Left lung (tissue), 10 donors: Measurements from ENCODE around the gene ANKRD60. TPM values are rescaled to one million over a fixed set of nuclear protein-coding genes. Genes with fewer than 3 reads are reported as not detected.

ENCODE experiments used
- ATAC-seq: fragments of 200-7000 bp; cut with Tn5 transposase; one replicate; pipeline ENCODE4 v1.9.1; 2020; ENCODE audit warnings: moderate library complexity
- DNase-seq, 4 donors: peaks; one replicate each; pipeline ENCODE4 v3.0.0-alpha.2; 2013 to 2020
- H3K27ac ChIP-seq, 2 donors: fragments of 200-600 bp; sonication (generic) in 1 of 2; one replicate each; pipeline versions ENCODE4 v1.5.0 to v1.8.0; 2020 to 2021
- H3K27me3 ChIP-seq, 2 donors: fragments of 200-600 bp; sonication (generic) in 1 of 2; one replicate each; pipeline versions ENCODE4 v1.5.0 to v1.8.0; 2020 to 2021
- H3K36me3 ChIP-seq, 2 donors: fragments of 200-600 bp; sonication (generic) in 1 of 2; one replicate each; pipeline versions ENCODE4 v1.5.0 to v1.8.0; 2020 to 2021
- H3K4me1 ChIP-seq, 2 donors: fragments of 200-600 bp; one replicate each; pipeline ENCODE4 v1.8.0; 2021
- H3K4me3 ChIP-seq, 2 donors: fragments of 200-600 bp; sonication (generic) in 1 of 2; one replicate each; pipeline versions ENCODE4 v1.5.0 to v1.8.0; 2020 to 2021; ENCODE audit warnings: mild to moderate bottlenecking in 1 of 2
- H3K9me3 ChIP-seq, 2 donors: fragments of 200-600 bp; sonication (generic) in 1 of 2; one replicate each; pipeline versions ENCODE4 v1.5.0 to v1.8.0; 2020 to 2021
- intact Hi-C, 2 donors: fragments of 100-400 bp; cut with DNase I; formaldehyde crosslinking; loops; one replicate each; pipeline versions ENCODE4 v1.11.2 to v1.14.2; 2022
- polyA plus RNA-seq, 6 donors: library from polyadenylated mRNA; unstranded; fragments of 120-200 nt; gene quantifications; one replicate each; pipeline ENCODE4 v1.2.1, GENCODE V29; 2013; ENCODE audit not compliant: insufficient read length in 6 of 6
- total RNA-seq, 2 donors: library from RNA; stranded (reverse); fragmentation: NEBNext Ultra II Directional; extraction: Animal tissue kit (Norgen Biotek cat#: 25700); gene quantifications; one replicate each; pipeline ENCODE4 v1.2.1, GENCODE V29; 2021
- TF ChIP-seq, protein P1 (sequence below), 2 donors: fragments of 200-600 bp; sonication (generic) in 1 of 2; IDR thresholded peaks; one replicate each; pipeline versions ENCODE4 v1.5.0 to v1.8.0; 2021; ENCODE audit warnings: antibody characterized with exemption in 2 of 2
- donor health status: DM: no; HTN: yes; CAD: no.
- donor health status: DM: no; HTN: no; CAD: no.

Gene ANKRD60
- total and polyA plus RNA-seq, 8 donors = not detected

DNA sequence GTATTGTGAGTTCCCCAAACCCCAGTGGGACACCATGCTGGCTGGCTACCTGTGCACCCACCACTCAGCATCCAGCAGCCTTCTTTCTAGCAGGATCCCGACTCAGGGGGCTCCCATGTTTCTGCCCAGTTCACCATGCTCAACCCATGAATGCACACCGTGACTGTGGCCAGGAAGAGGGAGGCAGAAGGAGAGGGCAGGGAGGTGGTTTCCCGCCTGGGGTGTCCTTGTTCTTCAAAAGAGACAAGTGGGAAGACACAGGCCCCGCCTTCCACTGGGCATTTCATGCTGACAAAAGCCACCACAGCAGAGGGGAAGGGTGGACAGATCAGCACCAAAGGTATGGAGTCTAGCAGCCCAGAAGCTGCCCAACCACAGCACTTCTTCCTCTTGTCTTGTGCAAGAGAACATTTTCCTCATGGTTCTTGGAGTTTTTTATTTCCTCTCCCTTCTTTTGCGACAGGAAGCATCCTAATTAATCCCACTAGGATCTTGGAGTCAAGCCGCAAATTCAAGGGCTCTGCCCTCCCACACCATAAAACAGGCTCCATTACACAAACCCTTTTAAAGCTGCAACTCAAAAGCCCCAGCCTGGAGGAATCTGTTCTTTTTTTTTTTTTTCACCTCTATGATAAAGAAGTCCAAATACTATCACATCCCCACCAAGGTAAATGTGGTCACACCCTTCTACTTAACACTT lies 13.5 kb upstream of the ANKRD60 start:
- Histone ChIP-seq H3K4me3 (no peak overlapping the region), H3K9me3 (no peaks in the 10 kb centered on the region), H3K4me1 (peaks cover 0 to 4% of the 10 kb centered on the region in 2 donors), H3K27ac (no peak overlapping the region), H3K27me3 (no peaks in the 10 kb centered on the region), H3K36me3 (peaks cover 0 to 55% of the 10 kb centered on the region in 2 donors)
- no peak for ATAC-seq
- no peak for DNase-seq
- TF ChIP-seq, protein P1, sequence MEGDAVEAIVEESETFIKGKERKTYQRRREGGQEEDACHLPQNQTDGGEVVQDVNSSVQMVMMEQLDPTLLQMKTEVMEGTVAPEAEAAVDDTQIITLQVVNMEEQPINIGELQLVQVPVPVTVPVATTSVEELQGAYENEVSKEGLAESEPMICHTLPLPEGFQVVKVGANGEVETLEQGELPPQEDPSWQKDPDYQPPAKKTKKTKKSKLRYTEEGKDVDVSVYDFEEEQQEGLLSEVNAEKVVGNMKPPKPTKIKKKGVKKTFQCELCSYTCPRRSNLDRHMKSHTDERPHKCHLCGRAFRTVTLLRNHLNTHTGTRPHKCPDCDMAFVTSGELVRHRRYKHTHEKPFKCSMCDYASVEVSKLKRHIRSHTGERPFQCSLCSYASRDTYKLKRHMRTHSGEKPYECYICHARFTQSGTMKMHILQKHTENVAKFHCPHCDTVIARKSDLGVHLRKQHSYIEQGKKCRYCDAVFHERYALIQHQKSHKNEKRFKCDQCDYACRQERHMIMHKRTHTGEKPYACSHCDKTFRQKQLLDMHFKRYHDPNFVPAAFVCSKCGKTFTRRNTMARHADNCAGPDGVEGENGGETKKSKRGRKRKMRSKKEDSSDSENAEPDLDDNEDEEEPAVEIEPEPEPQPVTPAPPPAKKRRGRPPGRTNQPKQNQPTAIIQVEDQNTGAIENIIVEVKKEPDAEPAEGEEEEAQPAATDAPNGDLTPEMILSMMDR (IDR thresholded peaks at IDR 0.05) = no peak
- intact Hi-C loops = no loop called here

DNA sequence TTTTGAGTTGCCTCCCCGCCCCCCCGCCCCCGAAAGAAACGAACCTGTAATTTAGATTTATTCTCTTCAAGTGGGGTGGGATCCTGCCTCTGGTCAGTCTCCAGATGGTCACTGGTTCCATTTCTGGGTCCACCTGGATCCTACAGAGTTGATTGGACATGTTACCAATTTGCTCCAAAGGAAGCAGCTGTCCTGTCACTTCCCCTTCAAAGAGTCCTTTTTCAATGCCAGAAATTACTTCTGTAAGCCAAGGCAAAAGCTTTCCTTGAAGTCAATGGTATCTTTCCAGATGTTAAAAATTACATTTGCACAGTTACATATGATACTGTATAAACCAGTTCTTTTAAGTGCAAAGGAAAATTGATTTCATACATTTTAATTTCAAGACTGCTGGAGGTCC lies 12.0 kb upstream of the ANKRD60 start:
- Histone ChIP-seq H3K27me3 (no peaks in the 10 kb centered on the region), H3K27ac (no peak overlapping the region), H3K4me1 (peaks cover 0 to 13% of the 10 kb centered on the region in 2 donors), H3K9me3 (no peaks in the 10 kb centered on the region), H3K4me3 (no peak overlapping the region), H3K36me3 (peaks cover 0 to 41% of the 10 kb centered on the region in 2 donors)
- TF ChIP-seq, protein P1 (IDR thresholded peaks at IDR 0.05) = no peak
- intact Hi-C loops = no loop called here
- ATAC-seq (no peak), DNase-seq (no peak)

DNA sequence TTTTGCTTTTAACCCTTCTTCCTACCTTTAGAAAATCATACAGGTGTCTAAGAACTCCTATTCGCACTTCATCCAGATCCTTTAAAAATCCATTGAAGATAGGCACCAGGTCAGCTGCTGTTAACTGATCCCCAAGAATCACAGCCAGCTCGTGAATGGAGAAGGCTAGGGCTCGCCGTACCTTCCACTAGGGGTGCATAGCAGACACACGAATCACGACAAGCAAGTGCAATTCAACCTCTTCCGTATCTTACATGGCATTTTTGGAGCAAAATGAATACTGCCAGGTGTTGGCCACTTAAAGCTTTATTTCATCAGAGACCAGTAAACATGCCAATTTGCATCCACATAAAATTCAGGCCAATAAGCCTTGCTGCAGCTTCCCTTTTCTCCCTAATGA lies 10.8 kb upstream of the ANKRD60 start:
- TF ChIP-seq, protein P1 (IDR thresholded peaks at IDR 0.05) = no peak
- intact Hi-C loops = loop anchor here in 1 of 2 donors (10.0 kb wide), 1 partner anchor 406 kb away; no protein-coding TSS in a partner anchor
- no peaks in the 10 kb centered on the region for H3K27me3 ChIP-seq
- H3K27ac ChIP-seq = no peak overlapping the region
- peaks cover 0 to 39% of the 10 kb centered on the region in 2 donors for H3K36me3 ChIP-seq
- no peaks in the 10 kb centered on the region for H3K9me3 ChIP-seq
- ATAC-seq = no peak
- no peak overlapping the region for H3K4me3 ChIP-seq
- DNase-seq = no peak
- peaks cover 0 to 13% of the 10 kb centered on the region in 2 donors for H3K4me1 ChIP-seq

DNA sequence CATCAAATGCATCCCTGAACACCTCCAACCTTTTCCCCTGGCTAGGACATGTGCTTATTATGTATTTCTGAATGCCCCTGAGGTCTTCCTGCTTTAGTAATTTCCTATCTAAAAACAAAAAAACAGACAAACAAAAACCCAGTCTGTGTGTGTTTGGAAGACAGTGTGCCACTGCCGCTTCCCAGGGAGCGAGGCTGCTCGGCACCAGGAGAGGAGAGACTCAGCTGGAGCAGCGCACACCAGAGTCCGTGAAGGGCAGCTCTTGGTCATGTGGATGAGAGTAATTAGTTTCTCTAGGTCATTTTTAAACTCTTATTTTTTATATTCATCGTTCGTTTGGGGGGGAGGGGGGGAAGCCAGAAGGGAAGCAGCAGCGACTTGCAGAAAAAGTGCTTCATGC lies 10.0 kb upstream of the ANKRD60 start:
- Histone ChIP-seq H3K4me3 (no peak overlapping the region), H3K27ac (no peak overlapping the region), H3K9me3 (no peaks in the 10 kb centered on the region), H3K27me3 (no peaks in the 10 kb centered on the region), H3K4me1 (peaks cover 0 to 13% of the 10 kb centered on the region in 2 donors), H3K36me3 (peaks cover 0 to 39% of the 10 kb centered on the region in 2 donors)
- no peak for ATAC-seq
- intact Hi-C loops = loop anchor here in 1 of 2 donors (10.0 kb wide), 1 partner anchor 406 kb away; no protein-coding TSS in a partner anchor
- DNase-seq = no peak
- TF ChIP-seq, protein P1 (IDR thresholded peaks at IDR 0.05) = no peak

DNA sequence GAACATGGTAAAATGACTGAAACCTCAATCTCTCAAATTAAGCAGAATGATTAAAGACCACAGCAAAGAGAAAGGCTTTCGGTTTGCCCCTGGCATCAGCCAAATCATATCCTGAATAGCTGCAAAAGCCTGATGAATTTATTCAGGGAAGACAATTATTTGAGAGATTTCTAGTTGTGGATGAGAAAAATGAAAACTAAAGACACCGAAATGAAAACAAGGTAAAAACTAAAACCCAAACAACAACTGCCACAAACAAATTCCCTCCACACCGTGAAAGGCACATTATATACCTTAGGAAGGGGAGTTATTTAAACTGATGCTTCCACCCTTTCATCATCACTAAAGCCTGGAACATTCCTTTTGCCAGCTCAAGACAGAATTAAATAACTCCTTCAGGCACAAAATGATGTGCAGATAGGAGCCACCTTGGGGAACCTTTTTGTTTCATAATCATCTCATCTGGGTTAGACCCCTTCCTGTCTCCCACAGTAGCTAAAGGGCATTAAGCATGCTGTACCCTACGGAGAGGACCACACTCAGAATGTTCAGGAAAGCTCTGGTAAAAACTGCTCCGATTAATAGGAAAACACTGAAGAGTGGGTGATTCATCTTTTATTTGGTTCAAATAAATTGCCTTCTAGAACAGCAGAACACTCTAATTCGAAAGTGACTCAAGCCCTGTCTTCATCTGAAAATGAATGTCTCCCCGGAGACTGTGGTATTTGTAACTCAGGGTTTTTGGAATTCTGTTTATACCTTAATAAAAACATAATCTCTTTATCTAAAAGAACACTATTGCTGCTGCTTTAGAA lies 9.1 kb upstream of the ANKRD60 start:
- H3K4me1 ChIP-seq = peaks cover 0 to 13% of the 10 kb centered on the region in 2 donors
- peaks cover 0 to 32% of the 10 kb centered on the region in 2 donors for H3K36me3 ChIP-seq
- TF ChIP-seq, protein P1 (IDR thresholded peaks at IDR 0.05) = peak in 1 of 2 donors; percentile 21
- DNase-seq (no peak), ATAC-seq (no peak)
- no peaks in the 10 kb centered on the region for H3K27me3 ChIP-seq
- H3K9me3 ChIP-seq = no peaks in the 10 kb centered on the region
- H3K4me3 ChIP-seq = peak overlapping the region in 1 of 2 donors; percentile 41
- intact Hi-C loops = loop anchor here in 1 of 2 donors (10.0 kb wide), 1 partner anchor 407 kb away; no protein-coding TSS in a partner anchor
- no peak overlapping the region for H3K27ac ChIP-seq
